MM.1S (cell line): Measurements from ENCODE around the gene CLPTM1L.

Source experiments
- DNase-seq: peaks from one replicate; pipeline ENCODE4 v3.0.0-alpha.2; 2015
- H2AFZ ChIP-seq: fragments of 300-600 bp; sonication (generic); 2 replicates; pipeline ENCODE4 v1.6.0; 2016; ENCODE audit warnings: antibody characterized with exemption, low read length
- H3F3A ChIP-seq: fragments of 300-600 bp; sonication (generic); 2 replicates; pipeline ENCODE4 v1.6.1; 2016; ENCODE audit warnings: mild to moderate bottlenecking, antibody characterized with exemption, low read length, moderate library complexity, mixed read lengths; ENCODE audit not compliant: insufficient read depth
- H3K27ac ChIP-seq: fragments of 300-600 bp; sonication (generic); 2 replicates; pipeline ENCODE4 v1.5.1; 2016; ENCODE audit warnings: mild to moderate bottlenecking, low read length
- H3K27me3 ChIP-seq: fragments of 300-600 bp; sonication (generic); replicated peaks from 2 replicates; pipeline ENCODE4 v1.6.0; 2016; ENCODE audit warnings: low read length; ENCODE audit not compliant: insufficient read depth
- H3K36me3 ChIP-seq: fragments of 300-600 bp; sonication (generic); replicated peaks from 2 replicates; pipeline ENCODE4 v1.6.1; 2016; ENCODE audit warnings: mild to moderate bottlenecking, low read length, mixed read lengths; ENCODE audit not compliant: insufficient read depth
- H3K4me1 ChIP-seq: fragments of 300-600 bp; sonication (generic); 2 replicates; pipeline ENCODE4 v1.6.1; 2016; ENCODE audit warnings: low read length, mixed read lengths
- H3K4me2 ChIP-seq: fragments of 300-600 bp; sonication (generic); 2 replicates; pipeline ENCODE4 v1.6.0; 2016; ENCODE audit warnings: low read depth, low read length
- H3K4me3 ChIP-seq: fragments of 300-600 bp; sonication (generic); 2 replicates; pipeline ENCODE4 v1.5.1; 2016; ENCODE audit warnings: low read length, mixed read lengths
- H3K79me2 ChIP-seq: fragments of 300-600 bp; sonication (generic); 2 replicates; pipeline ENCODE4 v1.6.1; 2016; ENCODE audit warnings: mixed run types, low read length, mixed read lengths
- H3K9ac ChIP-seq: fragments of 300-600 bp; sonication (generic); 2 replicates; pipeline ENCODE4 v1.6.1; 2016; ENCODE audit warnings: low read length, mixed read lengths
- H3K9me2 ChIP-seq: fragments of 300-600 bp; sonication (generic); replicated peaks from 2 replicates; pipeline ENCODE4 v1.6.1; 2016; ENCODE audit warnings: mild to moderate bottlenecking, low read length, mixed read lengths; ENCODE audit not compliant: insufficient read depth
- H3K9me3 ChIP-seq: fragments of 300-600 bp; sonication (generic); replicated peaks from 2 replicates; pipeline ENCODE4 v1.6.1; 2016; ENCODE audit warnings: mild to moderate bottlenecking, low read length, mixed read lengths; ENCODE audit not compliant: insufficient read depth
- H4K20me1 ChIP-seq: fragments of 300-600 bp; sonication (generic); 2 replicates; pipeline ENCODE4 v1.6.1; 2016; ENCODE audit warnings: mild to moderate bottlenecking, low read length, moderate library complexity, mixed read lengths; ENCODE audit not compliant: insufficient read depth
- EZH2 ChIP-seq: fragments of 300-600 bp; sonication (generic); optimal IDR thresholded peaks from 2 replicates; pipeline ENCODE3; 2017; ENCODE audit warnings: low read depth, mild to moderate bottlenecking, antibody characterized with exemption, low read length, mixed read lengths
- EZH2phosphoT487 ChIP-seq: fragments of 300-600 bp; sonication (generic); IDR thresholded peaks from 2 replicates; pipeline ENCODE4 v1.6.1; 2018; ENCODE audit warnings: antibody characterized with exemption, low read length
- TF ChIP-seq, protein P1 (sequence below): fragments of 300-600 bp; sonication (generic); IDR thresholded peaks from 2 replicates; pipeline ENCODE4 v1.5.1; 2016; ENCODE audit warnings: antibody characterized with exemption, low read length, mixed read lengths

CLPTM1L gene

DNA sequence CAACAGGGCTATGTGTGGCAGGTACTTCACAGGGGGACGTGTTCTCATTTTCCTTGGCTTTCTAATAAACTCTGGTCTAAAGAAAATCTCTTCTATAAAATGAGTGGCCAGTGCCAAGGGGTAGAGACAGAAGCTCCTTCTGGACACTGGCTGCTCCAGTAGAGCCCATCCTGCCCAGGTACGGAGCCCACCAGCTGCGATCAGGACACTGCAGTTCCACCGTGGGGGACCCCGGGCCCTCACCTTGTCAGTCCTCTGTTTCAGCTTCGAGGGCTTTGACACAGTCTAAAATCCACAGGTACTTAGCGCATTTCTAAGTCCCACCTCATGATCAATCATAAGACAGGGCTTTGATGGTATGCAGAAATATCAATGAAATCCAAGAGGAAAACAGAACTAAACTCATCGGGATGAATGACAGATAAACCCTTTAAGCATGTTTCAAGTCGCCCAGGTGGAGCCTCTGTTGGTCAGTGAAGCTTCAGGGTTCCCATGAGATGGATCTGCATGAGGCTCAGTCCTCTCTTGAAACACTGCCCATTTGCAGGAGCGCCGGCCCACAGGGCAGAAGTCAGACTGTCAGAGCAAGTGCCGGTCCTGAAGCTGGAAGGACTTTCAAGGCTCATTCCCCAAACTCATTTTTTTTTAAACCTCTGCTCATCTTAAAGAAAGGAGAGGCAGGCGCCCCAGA lies 29.7 kb downstream of the CLPTM1L start:
- H3K9me3 ChIP-seq: no peaks in the 10 kb centered on the region
- H4K20me1 ChIP-seq: no peaks in the 10 kb centered on the region
- H3K36me3 ChIP-seq: peaks cover 27% of the 10 kb centered on the region
- peaks cover 84% of the 10 kb centered on the region for H3F3A ChIP-seq
- no peaks in the 10 kb centered on the region for H3K27me3 ChIP-seq
- H3K27ac ChIP-seq: peak overlapping the region; percentile 99
- H3K4me3 ChIP-seq: peak overlapping the region; percentile 72
- DNase-seq: no peak
- peaks cover 90% of the 10 kb centered on the region for H3K4me1 ChIP-seq
- H3K4me2 ChIP-seq: peak overlapping the region; percentile 98
- H3K9ac ChIP-seq: peak overlapping the region; percentile 99
- peaks cover 32% of the 10 kb centered on the region for H3K79me2 ChIP-seq
- no peaks in the 10 kb centered on the region for H3K9me2 ChIP-seq
- TF ChIP-seq, protein P1, sequence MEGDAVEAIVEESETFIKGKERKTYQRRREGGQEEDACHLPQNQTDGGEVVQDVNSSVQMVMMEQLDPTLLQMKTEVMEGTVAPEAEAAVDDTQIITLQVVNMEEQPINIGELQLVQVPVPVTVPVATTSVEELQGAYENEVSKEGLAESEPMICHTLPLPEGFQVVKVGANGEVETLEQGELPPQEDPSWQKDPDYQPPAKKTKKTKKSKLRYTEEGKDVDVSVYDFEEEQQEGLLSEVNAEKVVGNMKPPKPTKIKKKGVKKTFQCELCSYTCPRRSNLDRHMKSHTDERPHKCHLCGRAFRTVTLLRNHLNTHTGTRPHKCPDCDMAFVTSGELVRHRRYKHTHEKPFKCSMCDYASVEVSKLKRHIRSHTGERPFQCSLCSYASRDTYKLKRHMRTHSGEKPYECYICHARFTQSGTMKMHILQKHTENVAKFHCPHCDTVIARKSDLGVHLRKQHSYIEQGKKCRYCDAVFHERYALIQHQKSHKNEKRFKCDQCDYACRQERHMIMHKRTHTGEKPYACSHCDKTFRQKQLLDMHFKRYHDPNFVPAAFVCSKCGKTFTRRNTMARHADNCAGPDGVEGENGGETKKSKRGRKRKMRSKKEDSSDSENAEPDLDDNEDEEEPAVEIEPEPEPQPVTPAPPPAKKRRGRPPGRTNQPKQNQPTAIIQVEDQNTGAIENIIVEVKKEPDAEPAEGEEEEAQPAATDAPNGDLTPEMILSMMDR: no peak
- TF ChIP-seq EZH2 (no peak), EZH2phosphoT487 (no peak)
- H2AFZ ChIP-seq: no peak overlapping the region

DNA sequence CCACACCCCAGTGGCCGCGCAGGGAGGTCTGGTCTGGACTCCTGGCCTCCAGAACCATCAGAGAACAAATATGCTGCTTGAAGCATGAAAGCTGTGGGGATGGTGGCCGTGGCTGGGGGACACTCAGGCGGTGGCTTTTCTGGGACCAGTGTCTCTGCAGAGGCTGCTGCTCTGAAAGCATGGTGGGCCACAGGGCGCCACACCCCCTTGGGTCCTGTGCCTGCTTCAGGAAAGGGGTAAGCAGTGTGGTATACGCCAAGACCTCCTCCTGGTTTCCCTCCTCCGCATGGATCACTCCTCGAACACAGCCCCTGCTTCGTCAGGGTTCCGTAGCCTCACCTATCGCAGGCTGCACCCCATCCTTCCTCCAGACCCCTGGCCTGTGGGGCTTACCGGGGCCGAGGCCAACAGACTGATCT lies 30.3 kb downstream of the CLPTM1L start:
- Histone ChIP-seq H4K20me1 (no peaks in the 10 kb centered on the region), H3K27ac (peak overlapping the region; percentile 99), H3K9ac (peak overlapping the region; percentile 99), H3K9me2 (no peaks in the 10 kb centered on the region), H3K4me3 (peak overlapping the region; percentile 72), H3K4me2 (peak overlapping the region; percentile 98), H2AFZ (no peak overlapping the region), H3K4me1 (peaks cover 85% of the 10 kb centered on the region), H3K79me2 (peaks cover 26% of the 10 kb centered on the region), H3K27me3 (no peaks in the 10 kb centered on the region), H3K9me3 (no peaks in the 10 kb centered on the region), H3K36me3 (peaks cover 21% of the 10 kb centered on the region), H3F3A (peaks cover 79% of the 10 kb centered on the region)
- TF ChIP-seq, protein P1: no peak
- no peak for TF ChIP-seq EZH2
- TF ChIP-seq EZH2phosphoT487: no peak
- DNase-seq: peak; percentile 42

DNA sequence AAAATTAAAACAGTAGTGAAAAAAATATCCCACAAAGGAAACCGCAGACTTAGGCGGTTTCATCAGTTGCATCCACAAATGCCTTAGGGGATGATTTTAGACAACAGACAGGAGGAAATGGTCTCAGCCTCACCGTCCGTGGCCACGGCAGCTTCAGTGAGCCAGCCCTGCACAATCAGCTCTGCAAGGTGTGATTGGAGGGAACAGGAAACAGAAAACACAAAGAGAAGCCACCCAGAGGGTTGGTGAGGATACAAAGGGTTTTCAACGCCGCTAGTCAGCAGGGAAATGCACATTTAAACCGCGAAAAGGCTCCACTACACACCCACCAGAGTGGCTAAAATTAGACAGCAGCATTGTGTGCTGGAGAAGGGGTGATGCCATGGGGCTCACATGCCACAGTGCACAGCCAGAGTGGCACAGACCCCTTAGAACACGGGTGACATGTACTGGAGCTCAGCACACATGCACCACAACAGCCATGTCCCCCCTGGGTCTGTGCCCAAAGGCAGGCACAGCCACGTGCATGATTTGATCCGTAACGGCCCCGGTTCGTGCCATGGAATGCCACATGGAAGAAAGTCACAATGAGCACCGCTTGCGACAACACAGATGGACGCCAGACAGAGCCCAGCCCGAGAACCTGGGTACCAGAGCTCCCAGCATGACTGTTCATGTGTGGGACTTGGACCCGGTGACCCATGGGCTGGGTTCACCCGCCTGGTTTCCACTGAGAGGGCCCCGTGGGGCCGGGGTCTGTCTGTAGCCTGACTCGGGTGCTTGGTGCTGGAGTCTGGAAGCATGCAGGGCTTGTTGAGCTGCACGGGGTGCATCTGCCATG lies 31.7 kb downstream of the CLPTM1L start:
- TF ChIP-seq EZH2: no peak
- no peak for TF ChIP-seq EZH2phosphoT487
- TF ChIP-seq, protein P1: no peak
- Histone ChIP-seq H3K9ac (peak overlapping the region; percentile 99), H3K27ac (peak overlapping the region; percentile 99), H3K4me3 (peak overlapping the region; percentile 42; the same call in 1 of the 2 replicates), H3K27me3 (no peaks in the 10 kb centered on the region), H3F3A (peaks cover 65% of the 10 kb centered on the region), H3K9me3 (no peaks in the 10 kb centered on the region), H2AFZ (no peak overlapping the region), H3K9me2 (no peaks in the 10 kb centered on the region), H3K36me3 (peaks cover 7% of the 10 kb centered on the region), H3K4me1 (peaks cover 71% of the 10 kb centered on the region), H3K4me2 (peak overlapping the region; percentile 98), H3K79me2 (peaks cover 12% of the 10 kb centered on the region), H4K20me1 (no peaks in the 10 kb centered on the region)
- DNase-seq: peak; percentile 98
